T-helper 22 cell (primary cell): Measurements from ENCODE around the gene TRMT11.
A peak's percentile ranks its signal among the peaks of the same experiment; 100 is the strongest.
"Not testable (repeated sequence)": the region's sequence is repeated elsewhere in the genome, so short reads cannot be mapped to it uniquely, and the experiment has no call there.

Source experiments
- DNase-seq: peaks from one replicate; pipeline ENCODE4 v3.0.0-alpha.2; 2020; ENCODE audit warnings: low read depth

Gene TRMT11

DNA sequence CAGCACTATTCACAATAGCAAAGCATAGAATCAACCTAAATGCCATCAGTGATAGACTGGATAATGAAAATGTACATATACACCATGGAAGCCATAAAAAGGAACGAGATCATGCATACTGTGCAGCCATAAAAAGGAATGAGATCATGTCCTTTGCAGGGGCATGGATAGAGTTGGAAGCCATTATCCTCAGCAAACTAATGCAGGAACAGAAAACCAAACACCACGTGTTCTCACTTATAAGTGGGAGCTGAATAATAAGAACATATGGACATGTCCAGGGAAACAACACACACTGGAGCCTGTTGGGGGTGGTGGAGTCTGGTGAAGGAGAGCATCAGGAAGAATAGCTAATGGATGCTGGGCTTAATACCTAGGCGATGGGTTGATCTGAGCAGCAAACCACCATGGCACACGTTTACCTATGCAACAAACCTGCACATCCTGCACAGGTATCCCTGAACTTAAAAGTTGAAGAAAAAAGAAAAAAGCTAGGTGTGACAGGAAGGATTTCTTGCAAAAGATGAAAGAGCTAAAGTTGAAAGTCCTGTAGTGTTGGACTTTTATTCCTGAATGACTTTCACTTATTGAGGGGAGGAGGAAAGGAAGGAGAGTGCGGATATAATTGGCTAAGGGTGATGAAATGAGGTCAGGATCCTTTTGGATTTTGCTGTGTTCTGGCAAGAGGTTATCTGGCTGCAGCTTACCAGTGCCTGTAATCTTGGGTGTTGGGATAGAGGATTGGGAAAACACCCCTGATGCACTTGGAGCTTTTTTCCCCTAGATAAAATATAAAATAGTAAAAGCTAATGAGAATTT, 8.5 kb downstream of the TRMT11 start:
- DNase-seq = no peak

DNA sequence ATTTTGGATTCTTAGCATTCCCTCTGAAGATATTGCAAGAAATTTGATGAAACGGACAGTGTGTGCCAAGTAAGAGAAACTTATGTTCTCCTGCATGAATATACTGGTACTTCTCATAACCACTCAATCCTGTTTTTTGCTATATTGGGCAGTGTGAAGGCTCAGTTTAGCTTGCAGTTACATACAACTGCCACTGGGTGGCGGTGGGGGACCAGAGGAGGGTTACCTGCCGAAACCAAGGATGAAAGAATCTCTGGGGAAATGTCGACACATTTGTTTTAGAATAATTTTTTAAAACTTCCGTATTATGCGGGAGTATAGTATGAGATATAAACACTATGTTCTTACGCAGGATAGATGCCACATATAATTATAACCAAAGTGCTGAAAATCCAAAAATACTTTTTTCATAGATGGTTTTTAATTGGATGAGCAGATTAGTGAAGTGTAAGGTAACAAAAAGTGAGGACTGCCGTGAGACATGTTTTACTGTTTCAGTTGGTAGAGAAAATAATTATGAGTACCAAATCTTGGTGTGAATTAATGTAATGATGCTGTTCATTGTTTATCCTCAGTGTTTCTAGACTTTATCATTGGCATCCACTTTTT, 9.7 kb downstream of the TRMT11 start:
- DNase-seq = peak; percentile 31

DNA sequence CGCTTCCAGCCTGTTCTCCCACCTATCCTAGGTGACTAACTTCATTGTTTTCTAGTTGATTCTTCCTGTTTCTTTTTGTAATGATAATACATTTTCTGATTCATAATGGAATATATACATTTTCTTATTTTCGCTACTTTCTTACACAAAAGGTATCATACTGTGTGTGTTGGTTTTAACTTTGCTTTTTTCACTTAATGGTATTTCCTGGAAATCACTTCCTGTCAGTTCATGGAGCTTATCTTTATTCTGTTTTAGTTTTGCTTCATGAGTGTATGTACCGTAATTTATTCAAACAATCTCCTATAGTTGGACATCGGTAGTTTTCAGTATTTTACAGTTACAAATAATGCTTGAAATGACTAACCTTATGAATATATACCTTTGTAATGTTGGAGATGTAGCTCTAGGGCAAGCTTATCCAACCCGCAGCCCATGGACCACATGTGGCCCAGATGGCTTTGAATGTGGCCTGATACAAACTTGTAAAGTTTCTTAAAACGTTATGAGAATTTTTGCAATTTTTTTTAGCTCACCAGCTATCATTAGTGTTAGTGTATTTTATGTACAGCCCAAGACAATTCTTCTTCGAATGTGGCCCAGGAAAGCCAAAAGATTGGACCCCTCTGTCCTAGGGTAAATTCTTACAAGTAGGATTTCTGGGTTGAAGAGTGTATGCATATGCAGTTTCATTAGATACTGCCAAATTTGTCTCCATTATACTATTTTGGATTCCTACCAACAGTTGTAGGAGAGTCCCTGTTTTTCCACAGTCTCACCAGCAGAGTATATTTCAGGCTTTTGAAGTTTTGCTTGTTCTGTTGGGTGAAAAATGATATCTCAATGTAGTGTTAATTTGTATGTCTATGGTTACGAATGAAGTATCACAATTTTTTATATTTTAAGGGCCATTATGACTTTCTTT, 16.7 kb downstream of the TRMT11 start:
- no peak for DNase-seq

DNA sequence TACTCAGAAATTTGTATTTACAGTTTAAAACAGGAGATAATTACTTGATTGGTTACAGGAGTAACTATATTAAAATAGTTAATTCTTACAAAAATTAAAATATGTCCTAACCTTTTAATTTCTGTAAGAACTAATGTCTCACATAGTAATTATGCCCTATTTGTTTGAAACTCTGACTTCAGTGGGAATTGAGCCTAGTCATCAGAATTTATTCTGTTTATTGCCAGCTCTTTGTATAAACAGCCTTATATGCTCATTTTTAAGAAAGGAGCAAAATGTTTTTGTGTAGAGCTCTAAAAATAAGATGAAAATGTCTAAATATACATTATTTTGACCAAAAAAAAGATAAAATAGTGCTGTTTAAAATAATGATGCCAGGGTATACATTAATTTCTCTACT, 21.5 kb downstream of the TRMT11 start:
- no peak for DNase-seq

DNA sequence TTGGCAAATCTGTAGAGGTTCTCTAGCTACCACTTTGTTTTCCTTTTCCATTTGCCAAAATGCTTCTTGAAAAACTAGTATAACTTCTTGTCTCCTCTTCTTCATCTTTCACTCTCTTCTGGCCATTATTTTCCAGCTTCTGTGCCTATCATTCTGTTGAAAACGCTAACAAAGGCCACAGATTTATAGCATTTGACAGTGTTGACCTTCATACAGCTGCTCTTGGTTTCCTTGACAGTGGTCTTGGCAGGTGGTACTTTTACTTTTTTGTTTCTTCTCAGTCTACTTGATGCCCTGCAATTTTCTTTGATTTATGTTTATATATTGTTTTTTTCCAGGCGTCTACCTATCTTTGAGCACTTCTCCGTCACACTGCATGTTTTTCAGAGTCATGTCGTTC, 23.7 kb downstream of the TRMT11 start:
- no peak for DNase-seq

DNA sequence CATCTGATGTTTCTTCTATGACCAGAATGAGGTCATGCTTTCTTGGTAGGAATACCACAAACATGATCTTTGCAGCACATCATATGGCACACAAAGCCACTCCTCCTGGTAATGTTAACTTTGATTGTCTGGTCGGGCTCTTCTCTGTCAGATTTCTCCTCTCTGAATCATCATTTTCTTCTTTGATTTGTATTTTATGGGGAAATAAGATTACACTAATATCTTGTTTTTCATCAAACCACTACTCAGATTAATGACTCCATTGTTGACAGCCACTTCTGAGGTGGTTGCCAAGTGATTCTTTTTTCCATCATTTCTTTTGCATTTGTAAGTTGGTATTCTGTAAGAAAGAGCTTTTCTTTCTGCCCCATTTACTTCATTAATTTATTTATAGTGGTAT, 29.5 kb downstream of the TRMT11 start:
- DNase-seq = no peak

DNA sequence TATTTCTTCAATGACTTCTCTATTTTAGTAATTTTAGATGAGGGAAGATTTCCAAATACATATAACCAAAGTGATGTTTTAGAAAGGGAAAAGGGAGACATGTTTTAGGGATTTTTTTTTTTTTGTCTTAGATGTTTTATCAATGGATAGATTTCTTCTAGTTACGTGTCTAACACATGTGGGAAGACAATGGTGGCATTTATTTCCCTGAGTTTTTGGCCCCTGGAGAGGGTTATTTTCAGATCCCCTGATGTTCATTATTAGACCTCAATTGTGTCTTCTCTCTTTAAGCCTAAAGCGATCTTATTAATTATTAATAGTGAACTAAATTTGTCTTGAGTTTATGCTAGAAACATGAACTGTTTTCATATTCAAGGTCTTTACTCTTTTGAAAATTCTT, 30.3 kb downstream of the TRMT11 start:
- no peak for DNase-seq

DNA sequence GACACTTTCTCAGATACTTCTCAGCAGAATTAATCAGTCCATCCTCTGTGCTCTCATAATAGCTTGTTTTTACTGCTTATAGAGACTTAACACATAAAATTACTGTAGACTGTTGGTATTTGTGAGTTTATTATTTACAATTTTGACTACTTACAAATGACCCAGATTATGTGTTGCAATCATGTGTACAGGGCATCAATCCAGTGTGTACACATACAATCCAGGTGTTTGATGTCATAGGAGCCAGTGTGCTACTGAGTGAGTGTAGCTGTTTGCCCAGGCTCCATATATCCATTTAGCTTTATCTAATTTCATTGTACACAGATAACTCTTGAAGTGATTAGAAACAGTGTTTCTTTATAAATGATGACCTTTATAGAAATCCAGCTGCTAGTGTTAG, 31.3 kb downstream of the TRMT11 start:
- DNase-seq = no peak

DNA sequence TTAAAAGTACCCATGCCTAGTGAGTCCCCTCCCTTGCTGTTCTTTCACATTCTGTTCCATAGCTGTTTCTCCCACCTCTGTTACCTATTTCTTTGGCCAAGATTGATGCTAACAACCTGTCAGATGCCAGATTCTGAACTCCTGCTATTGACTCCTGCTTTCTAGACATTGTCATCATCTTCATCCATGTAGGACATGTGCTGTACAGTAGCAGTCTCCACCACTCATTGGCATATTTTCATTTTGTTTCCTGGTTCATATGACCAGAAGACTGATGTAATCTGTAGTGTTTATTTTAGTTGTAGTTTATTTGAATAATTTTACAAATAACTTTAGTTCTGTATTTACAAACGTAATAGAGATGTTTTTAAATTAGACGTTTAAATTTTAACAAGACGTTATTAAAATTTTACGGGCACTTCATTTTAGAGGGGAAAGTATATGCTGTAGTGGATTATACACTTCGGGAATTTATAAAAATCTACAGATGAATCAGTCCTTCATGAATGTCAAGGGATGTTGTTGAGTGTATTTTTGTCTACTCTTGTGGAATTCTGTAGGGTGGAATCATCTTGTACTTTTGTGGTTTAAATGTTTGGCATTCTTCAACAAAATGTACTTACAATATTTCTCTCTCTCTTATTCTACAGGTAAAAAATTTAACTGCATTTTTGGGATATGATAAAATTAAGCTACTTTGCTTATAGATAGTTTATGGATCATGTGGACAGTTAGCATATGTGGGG, 34.1 kb downstream of the TRMT11 start:
- no peak for DNase-seq

DNA sequence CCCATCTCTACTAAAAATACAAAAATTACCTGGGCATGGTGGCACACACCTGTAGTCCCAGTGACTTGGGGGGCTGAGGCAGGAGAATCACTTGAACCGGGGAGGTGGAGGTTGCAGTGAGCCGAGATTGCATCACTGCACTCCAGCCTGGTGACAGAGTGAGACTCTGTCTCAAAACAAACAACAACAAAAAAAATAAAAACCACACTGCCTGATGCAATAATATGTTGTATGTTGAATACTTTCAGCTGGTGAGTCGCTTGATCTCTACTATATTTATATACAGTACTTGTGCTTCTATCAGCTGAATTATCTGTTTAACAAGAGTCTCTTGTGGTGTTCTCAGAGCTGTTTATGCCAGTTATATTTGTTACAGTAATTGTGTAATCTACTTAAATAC, 37.1 kb downstream of the TRMT11 start:
- DNase-seq = not testable (repeated sequence)

DNA sequence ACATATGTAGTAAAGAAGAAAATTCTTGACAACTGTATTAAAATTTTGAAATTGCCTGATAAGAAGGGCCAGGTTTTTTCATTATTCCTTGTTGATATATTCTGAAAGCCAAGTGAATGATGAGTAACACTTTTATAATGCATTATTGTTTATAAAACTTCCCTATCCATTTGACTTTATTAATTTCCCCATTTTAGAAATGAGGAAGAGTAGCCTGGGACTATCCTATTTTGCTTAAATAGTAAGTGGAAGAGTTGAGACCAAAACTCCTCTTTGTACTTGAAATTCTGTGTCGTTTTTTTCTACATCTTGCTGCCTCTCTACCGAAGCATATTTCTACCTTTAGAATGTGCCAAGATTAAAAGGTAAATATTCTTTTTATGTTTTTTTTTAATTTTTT, 39.7 kb downstream of the TRMT11 start:
- no peak for DNase-seq

DNA sequence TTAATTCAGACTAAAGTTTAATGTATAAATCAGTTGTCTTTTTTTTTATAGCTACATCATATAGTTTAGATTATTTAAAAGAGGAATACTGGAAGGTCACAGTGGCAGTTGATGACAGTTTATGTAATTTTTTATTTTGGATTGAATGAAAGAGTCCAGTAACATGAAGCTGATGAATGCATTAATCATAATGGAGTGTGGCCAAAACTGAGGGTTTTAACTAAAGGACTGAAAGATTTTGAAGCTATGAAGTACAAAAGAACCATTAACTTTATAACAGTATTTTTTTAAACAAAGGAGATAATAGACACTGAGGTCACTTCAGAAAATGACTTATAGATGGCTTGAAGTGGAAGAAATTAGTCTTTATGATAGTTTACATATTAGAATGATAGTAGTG, 41.3 kb downstream of the TRMT11 start:
- DNase-seq = no peak

DNA sequence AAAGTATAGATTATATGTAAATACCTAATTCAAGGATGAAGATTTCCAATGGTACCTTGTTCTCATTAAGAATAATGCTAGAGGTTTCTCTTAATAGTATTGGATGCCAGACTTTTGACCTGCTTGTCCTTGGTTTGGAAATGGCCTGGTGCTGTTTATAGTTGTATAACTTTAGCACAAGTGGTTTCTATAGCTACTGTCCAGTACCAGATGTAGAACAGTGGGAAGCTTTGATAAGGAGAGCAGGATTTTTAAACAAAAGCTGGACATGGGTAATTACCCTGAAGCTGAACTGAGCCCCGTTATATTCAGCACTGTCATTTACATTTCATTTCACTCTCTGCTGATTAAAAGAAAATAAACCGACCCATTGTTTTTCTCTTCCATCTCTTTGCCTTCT, 43.7 kb downstream of the TRMT11 start:
- no peak for DNase-seq

DNA sequence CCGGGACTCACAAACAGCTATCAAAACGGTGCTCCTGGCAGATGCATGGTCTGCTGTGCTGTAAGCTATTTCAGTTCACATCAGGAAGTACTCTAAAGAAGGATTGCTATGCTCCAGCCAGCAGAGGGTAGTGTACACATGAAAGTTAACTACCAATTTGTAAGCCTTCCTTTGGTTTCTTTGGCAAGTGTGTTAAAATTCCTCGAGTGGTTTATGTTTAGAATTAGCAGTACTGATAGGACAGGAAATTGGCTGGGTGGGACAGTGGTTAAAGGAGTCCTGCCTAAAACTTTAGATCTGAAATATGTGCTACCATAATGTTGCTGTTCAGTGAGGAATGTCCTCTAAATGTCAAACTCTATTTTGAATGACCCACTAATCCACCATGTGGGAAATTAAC, 47.4 kb downstream of the TRMT11 start:
- no peak for DNase-seq

DNA sequence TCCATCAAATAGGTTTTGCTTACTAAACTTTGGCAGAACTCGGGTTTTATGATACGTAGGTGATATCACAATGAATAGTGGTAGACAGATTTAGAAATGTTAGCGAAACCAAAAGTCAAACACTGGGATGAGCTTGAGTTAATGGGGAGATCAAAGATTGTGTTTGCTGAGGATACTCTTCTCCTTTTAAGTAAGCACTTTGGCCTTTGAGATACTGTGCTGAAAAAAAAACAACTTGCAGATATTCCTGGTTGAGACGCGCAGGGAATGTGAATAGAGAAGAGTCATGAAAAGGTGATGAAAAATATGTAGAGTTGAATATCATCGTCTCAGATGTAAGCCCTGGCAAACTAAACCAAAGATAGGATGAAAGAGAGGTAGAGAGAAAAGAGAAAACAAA, 48.3 kb downstream of the TRMT11 start:
- no peak for DNase-seq

DNA sequence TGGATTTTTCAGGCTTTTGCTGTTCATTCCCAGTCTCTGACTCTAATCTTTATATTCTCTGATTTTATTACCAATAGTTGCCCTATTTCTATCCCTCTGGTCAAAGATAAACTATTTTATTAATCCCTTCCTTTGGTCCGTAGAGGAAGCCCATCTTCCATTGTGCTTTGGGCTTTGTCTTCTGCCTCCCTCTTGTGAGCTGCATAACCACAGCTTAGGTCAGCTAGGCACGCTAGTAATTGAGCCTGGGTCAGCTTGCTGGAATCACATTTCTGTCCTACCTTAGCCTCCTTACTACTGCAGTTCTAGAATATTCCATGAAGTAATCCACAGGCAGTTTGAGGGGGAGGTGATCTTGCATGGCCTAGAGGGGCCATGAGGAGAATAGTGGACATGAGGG, 49.4 kb downstream of the TRMT11 start:
- DNase-seq = no peak

DNA sequence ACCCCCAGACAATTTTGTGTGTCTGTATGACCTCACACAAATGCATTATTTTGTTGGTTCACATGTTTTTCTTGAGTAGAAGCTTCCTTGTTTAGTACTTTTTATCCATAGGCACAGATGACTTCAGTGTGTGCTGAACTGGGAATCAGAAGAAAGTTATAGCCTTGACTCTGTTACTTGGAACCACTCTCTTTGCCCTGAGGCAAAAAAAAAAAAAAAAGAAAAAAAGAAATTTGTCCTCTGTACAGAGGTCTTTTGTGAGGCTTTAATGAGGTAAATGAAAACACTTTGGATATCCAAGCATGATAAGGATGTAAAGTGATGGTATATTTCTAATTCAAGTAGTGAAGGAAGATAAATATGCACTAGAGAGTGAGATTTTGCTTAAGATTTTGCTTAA, 51.9 kb downstream of the TRMT11 start:
- no peak for DNase-seq

DNA sequence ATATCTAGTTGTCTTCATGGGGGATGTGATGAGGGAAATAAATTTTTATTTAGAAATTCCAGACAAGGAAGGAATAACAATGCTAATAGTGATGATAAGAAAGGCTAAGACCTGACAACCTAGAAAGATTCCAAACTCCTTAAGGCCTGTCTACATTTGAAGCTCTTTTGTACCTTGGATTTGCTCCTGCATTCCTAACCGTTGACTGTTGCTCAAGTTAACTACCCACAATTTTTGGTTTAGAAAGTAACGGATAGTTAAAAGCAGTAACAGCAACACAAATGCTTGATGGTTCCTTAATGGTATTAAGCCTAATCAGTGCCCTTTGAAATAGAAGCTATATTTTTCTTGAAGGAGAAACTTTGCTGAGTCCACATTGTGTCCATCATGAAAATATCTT, 52.9 kb downstream of the TRMT11 start:
- DNase-seq = no peak

DNA sequence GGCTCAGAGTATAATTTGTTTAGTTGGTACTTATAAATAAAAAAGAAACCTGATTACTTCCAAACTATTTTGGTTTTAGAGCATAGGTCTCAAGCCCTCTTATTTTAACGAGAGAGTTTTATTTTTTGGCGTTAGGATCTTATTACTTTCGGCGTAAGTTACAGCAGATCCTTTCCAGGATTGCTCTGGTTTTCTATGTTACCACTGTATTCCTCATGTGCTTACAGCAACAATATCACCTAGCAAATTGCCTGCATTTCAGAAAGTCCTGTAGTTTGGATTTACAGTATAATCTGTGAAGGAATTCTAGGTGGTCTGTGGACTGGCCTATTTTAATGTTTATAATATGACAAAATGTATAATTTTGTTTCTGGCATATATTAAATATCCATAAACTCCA, 54.1 kb downstream of the TRMT11 start:
- DNase-seq = no peak

DNA sequence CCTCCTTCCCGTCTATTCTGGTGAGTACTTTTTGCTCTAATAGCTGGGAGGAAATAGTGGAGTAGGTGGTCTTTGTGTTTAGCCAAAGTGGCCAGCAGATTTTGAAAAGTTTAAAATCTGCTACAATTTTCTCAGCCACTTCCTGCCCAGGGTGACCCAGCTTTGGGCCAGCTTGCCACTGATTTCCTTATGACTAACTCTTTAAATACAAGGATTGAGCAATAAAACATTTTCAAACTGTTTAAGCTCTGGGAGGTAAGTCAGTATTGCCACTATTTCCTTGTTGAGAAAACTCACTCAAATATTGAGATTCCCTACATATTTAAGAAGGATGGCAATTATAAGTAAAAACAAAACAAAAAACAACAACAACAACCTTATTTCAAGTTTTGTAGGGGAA, 54.5 kb downstream of the TRMT11 start:
- no peak for DNase-seq

DNA sequence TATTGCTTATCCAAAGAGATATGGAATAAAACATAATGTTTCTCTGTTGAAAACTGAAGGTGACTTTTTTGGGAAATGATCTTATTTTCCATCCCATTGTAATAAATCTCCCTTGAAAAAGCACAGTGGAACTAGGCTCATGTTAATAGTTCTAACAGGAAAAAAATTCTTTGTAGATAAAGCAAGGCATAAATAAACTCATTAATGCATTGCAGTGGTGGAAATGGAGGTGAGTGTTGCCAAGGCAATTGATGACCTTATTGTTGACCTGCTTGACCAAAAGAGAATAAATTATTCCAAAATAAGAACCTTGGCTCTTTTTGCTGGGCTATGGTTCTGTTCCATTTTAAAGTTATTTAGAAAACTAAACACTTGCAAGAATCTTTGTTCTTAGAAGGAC, 55.2 kb downstream of the TRMT11 start:
- no peak for DNase-seq

DNA sequence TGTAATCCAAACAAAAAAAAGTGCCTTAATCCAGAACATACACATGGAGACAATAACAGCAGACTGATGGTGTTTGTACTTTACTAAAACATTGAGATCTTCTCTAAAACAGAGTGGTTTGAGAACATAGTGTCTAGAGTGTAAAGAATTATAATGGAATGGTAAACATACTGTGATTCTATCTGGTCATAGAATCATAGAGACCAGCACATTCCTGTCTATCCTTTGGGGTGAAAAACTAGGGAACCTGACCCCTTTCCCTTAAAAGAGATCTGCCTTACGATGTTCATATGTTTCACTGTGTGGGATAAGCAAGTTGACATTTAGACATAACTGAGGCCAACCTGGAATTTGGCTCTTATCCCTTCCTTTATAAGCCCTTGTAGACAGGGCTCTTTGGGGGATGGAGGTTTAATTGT, 55.7 kb downstream of the TRMT11 start:
- no peak for DNase-seq
